DND-41 (cell line): ENCODE data around the gene RGS6.

Source experiments
- EZH2 ChIP-seq: IDR thresholded peaks from 3 replicates; pipeline ENCODE4 v1.6.1; 2012; ENCODE audit warnings: borderline replicate concordance, low read depth, mild to moderate bottlenecking, moderate library complexity, low read length, inconsistent platforms; ENCODE audit not compliant: severe bottlenecking
- TF ChIP-seq, protein P1 (sequence below): IDR thresholded peaks from 2 replicates; pipeline ENCODE4 v1.5.1; 2012; ENCODE audit warnings: borderline replicate concordance, low read length, moderate library complexity, mild to moderate bottlenecking; ENCODE audit not compliant: poor library complexity, severe bottlenecking; ENCODE audit errors: extremely low read depth

DNA sequence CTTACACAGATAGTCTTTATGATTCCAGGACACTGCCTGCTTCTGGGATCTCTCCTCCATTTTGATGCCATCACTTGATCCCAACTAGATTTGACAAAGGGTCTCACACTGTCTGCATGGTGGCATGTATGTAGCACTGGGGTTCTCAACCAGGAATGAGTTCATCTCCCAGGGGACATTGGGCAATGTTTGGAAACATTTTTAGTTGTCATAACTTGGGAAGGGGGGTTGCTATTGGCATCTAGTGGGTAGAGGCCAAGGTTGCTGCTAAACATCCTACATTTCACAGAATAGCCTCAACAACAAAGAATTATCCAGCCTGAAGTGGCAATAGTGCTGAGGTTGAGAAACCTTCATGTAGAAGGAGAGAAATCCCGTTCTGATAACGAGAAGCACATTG, 585.5 kb downstream of the RGS6 start:
- TF ChIP-seq, protein P1, sequence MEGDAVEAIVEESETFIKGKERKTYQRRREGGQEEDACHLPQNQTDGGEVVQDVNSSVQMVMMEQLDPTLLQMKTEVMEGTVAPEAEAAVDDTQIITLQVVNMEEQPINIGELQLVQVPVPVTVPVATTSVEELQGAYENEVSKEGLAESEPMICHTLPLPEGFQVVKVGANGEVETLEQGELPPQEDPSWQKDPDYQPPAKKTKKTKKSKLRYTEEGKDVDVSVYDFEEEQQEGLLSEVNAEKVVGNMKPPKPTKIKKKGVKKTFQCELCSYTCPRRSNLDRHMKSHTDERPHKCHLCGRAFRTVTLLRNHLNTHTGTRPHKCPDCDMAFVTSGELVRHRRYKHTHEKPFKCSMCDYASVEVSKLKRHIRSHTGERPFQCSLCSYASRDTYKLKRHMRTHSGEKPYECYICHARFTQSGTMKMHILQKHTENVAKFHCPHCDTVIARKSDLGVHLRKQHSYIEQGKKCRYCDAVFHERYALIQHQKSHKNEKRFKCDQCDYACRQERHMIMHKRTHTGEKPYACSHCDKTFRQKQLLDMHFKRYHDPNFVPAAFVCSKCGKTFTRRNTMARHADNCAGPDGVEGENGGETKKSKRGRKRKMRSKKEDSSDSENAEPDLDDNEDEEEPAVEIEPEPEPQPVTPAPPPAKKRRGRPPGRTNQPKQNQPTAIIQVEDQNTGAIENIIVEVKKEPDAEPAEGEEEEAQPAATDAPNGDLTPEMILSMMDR, result no peak
- TF ChIP-seq EZH2, result no peak
